Upper lobe of left lung (tissue), 6 donors: ENCODE measurements around the gene GAN. TPM values are rescaled to one million over a fixed set of nuclear protein-coding genes. Genes with fewer than 3 reads are reported as not detected.
"Not testable (repeated sequence)": the region's sequence is repeated elsewhere in the genome, so short reads cannot be mapped to it uniquely, and the experiment has no call there.

Source experiments
- ATAC-seq, 2 donors: fragments of 200-7000 bp; cut with Tn5 transposase; one replicate each; pipeline ENCODE4 v1.9.1; 2022; ENCODE audit warnings: mild to moderate bottlenecking in 2 of 2, moderate library complexity in 2 of 2; ENCODE audit not compliant: low FRiP score in 2 of 2
- DNase-seq, 2 donors: peaks; one replicate each; pipeline ENCODE4 v3.0.0-alpha.2; 2019 to 2020
- H3K27ac ChIP-seq, 4 donors: fragments of 200-600 bp; sonication (generic); one replicate each; pipeline ENCODE4 v1.5.1; 2016 to 2019
- H3K27me3 ChIP-seq, 4 donors: fragments of 200-600 bp; sonication (generic); one replicate each; pipeline ENCODE4 v1.5.1; 2017 to 2019
- H3K36me3 ChIP-seq, 4 donors: fragments of 200-600 bp; sonication (generic); one replicate each; pipeline ENCODE4 v1.5.1; 2016 to 2019
- H3K4me1 ChIP-seq, 4 donors: fragments of 200-600 bp; sonication (generic); one replicate each; pipeline ENCODE4 v1.5.1; 2018 to 2019
- H3K4me3 ChIP-seq, 4 donors: fragments of 200-600 bp; sonication (generic); one replicate each; pipeline ENCODE4 v1.5.1; 2017 to 2019; ENCODE audit warnings: mild to moderate bottlenecking in 2 of 4, moderate library complexity in 1 of 4
- H3K9me3 ChIP-seq, 4 donors: fragments of 200-600 bp; sonication (generic); one replicate each; pipeline ENCODE4 v1.5.1; 2018 to 2019
- CTCF ChIP-seq, 6 experiments: fragments of 450-650 bp in 4 of 6; fragments of 200-600 bp in 2 of 6; sonication (generic) in 2 of 6; IDR thresholded peaks; one replicate each; pipeline ENCODE4 v1.5.1; 2016 to 2019; ENCODE audit warnings: antibody characterized with exemption in 6 of 6
- EP300 ChIP-seq, 4 donors: sonication (generic); formaldehyde crosslinking; IDR thresholded peaks; one replicate each; pipeline ENCODE4 v1.5.1; 2017; ENCODE audit warnings: antibody characterized with exemption in 4 of 4, control low read depth in 2 of 4
- POLR2A ChIP-seq, 4 donors: fragments of 450-650 bp; IDR thresholded peaks; one replicate each; pipeline ENCODE4 v1.5.1; 2016 to 2017; ENCODE audit warnings: antibody characterized with exemption in 4 of 4, mild to moderate bottlenecking in 2 of 4
- POLR2AphosphoS5 ChIP-seq, 2 donors: sonication (generic); formaldehyde crosslinking; IDR thresholded peaks; one replicate each; pipeline ENCODE4 v1.5.1; 2017; ENCODE audit warnings: antibody characterized with exemption in 2 of 2
- WGBS, 2 donors: methylation state at CpG; one replicate each; pipeline ENCODE4 v1.1.5; 2017 to 2018; 5-methylcytosine and 5-hydroxymethylcytosine counted together
- total RNA-seq, 6 donors: library from RNA; depleted of rRNA in 4 of 6; stranded (reverse); fragments of >200 nt in 4 of 6; gene quantifications; one replicate each; pipeline versions ENCODE4 v1.1.0 to v1.2.1, GENCODE V29; 2016 to 2021
- donor health status: DM: no; HTN: no; CAD: no; lungs with moderate emphysema.
- donor health status: DM: no; HTN: yes; CAD: no; lungs with severe emphysema.

The GAN gene
- total RNA-seq, 6 donors from 2014 or later, result 3.3 to 8.4 (median 5.9) TPM

GRCh38 chr16:81337097-81337496 lies 22.3 kb downstream of the GAN start:
- Histone ChIP-seq H3K4me1 (no peaks in the 10 kb centered on the region), H3K27me3 (no peaks in the 10 kb centered on the region), H3K4me3 (no peak overlapping the region), H3K27ac (no peak overlapping the region), H3K9me3 (no peaks in the 10 kb centered on the region), H3K36me3 (no peaks in the 10 kb centered on the region)
- WGBS, 2 donors, result 92 to 93% methylated on average over 5 of the region's 5 CpGs
- ATAC-seq, result no peak
- TF ChIP-seq EP300 (IDR thresholded peaks at IDR 0.05) (no peak), POLR2A (IDR thresholded peaks at IDR 0.05) (no peak), POLR2AphosphoS5 (IDR thresholded peaks at IDR 0.05) (no peak), CTCF (IDR thresholded peaks at IDR 0.05) (no peak)
- no peak for DNase-seq

DNA sequence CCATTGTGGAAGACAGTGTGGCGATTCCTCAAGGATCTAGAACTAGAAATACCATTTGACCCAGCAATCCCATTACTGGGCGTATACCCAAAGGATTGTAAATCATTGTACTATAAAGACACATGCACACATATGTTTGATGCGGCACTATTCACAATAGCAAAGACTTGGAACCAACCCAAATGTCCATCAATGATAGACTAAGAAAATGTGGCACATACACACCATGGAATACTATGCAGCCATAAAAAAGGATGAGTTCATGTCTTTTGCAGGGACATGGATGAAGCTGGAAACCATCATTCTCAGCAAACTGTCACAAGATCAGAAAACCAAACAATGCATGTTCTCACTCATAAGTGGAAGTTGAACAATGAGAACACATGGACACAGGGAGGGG lies 30.4 kb downstream of the GAN start:
- not testable (repeated sequence) for H3K4me3 ChIP-seq, DNase-seq, H3K4me1 ChIP-seq, H3K36me3 ChIP-seq, H3K27ac ChIP-seq, H3K27me3 ChIP-seq, ATAC-seq
- WGBS, 2 donors, result 96 to 100% methylated on average over 3 of the region's 3 CpGs
- peaks cover 7 to 30% (median 12%) of the 10 kb centered on the region in 4 donors for H3K9me3 ChIP-seq

DNA sequence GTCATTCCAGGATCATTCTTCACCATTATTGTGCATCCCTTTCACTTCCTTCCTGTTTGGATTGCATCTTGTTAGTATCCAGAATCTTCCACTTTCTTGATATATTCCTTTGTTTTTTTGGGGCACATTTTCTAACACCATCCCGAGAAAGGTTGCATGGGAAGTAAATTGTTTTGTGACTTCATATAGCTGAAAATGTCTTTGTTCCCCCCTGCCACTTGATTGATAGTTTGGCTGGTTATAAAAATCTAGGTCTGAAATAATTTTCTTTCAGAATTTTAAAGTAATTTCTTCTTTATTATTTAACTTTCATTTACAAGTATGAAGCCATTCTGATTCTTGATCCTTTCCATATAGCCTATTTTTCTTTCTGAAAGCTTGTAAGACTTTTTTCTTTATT lies 32.7 kb downstream of the GAN start:
- 89 to 100% methylated on average over 1 of the region's 1 CpG for WGBS, 2 donors

GRCh38 chr16:81349608-81350305 lies 35.0 kb downstream of the GAN start:
- DNase-seq, result no peak
- no peak overlapping the region for H3K4me3 ChIP-seq
- 76 to 83% methylated on average over 4 of the region's 4 CpGs for WGBS, 2 donors

More for the DNA sequence above, 32.7 kb downstream of the GAN start:
- TF ChIP-seq POLR2AphosphoS5 (IDR thresholded peaks at IDR 0.05) (no peak), EP300 (IDR thresholded peaks at IDR 0.05) (no peak), POLR2A (IDR thresholded peaks at IDR 0.05) (no peak), CTCF (IDR thresholded peaks at IDR 0.05) (no peak)
- no peaks in the 10 kb centered on the region for H3K27me3 ChIP-seq
- no peak overlapping the region for H3K4me3 ChIP-seq
- H3K4me1 ChIP-seq, result no peaks in the 10 kb centered on the region
- no peaks in the 10 kb centered on the region for H3K36me3 ChIP-seq
- DNase-seq (no peak), ATAC-seq (no peak)
- H3K27ac ChIP-seq, result no peak overlapping the region
- peaks cover 7 to 30% (median 12%) of the 10 kb centered on the region in 4 donors for H3K9me3 ChIP-seq

GRCh38 chr16:81350306-81350615 lies 35.5 kb downstream of the GAN start:
- Histone ChIP-seq H3K27ac (no peak overlapping the region), H3K9me3 (peaks cover 7 to 29% (median 12%) of the 10 kb centered on the region in 4 donors), H3K4me3 (no peak overlapping the region), H3K36me3 (peaks cover 0 to 6% (median 3%) of the 10 kb centered on the region in 4 donors), H3K27me3 (no peaks in the 10 kb centered on the region), H3K4me1 (no peaks in the 10 kb centered on the region)
- no peak for ATAC-seq
- 85 to 97% methylated on average over 4 of the region's 4 CpGs for WGBS, 2 donors
- TF ChIP-seq EP300 (IDR thresholded peaks at IDR 0.05) (no peak), CTCF (IDR thresholded peaks at IDR 0.05) (no peak), POLR2A (IDR thresholded peaks at IDR 0.05) (no peak), POLR2AphosphoS5 (IDR thresholded peaks at IDR 0.05) (no peak)
- no peak for DNase-seq

More at GRCh38 chr16:81349608-81350305, 35.0 kb downstream of the GAN start:
- peaks cover 0 to 5% (median 2%) of the 10 kb centered on the region in 4 donors for H3K36me3 ChIP-seq
- TF ChIP-seq EP300 (IDR thresholded peaks at IDR 0.05), result no peak
- no peak for TF ChIP-seq POLR2A (IDR thresholded peaks at IDR 0.05)
- no peak for TF ChIP-seq POLR2AphosphoS5 (IDR thresholded peaks at IDR 0.05)
- no peak for TF ChIP-seq CTCF (IDR thresholded peaks at IDR 0.05)
- no peak overlapping the region for H3K27ac ChIP-seq
- H3K4me1 ChIP-seq, result no peaks in the 10 kb centered on the region
- H3K27me3 ChIP-seq, result no peaks in the 10 kb centered on the region
- ATAC-seq, result no peak
- H3K9me3 ChIP-seq, result peaks cover 7 to 30% (median 12%) of the 10 kb centered on the region in 4 donors
